Transverse colon (tissue), 4 donors: Measurements from ENCODE around the gene GLS.

Experiments
- CTCF ChIP-seq, 5 experiments: fragments of 200-600 bp in 3 of 5; fragments of 450-650 bp in 2 of 5; sonication (generic) in 3 of 5; IDR thresholded peaks; 1 replicate in 2 of 5; 2 replicates in 3 of 5; pipeline ENCODE4 v1.5.1; 2016 to 2017; ENCODE audit warnings: antibody characterized with exemption in 5 of 5, inconsistent platforms in 3 of 5, mild to moderate bottlenecking in 2 of 5, moderate library complexity in 1 of 5
- EP300 ChIP-seq: sonication (generic); formaldehyde crosslinking; IDR thresholded peaks from one replicate; pipeline ENCODE4 v1.6.1; 2017; ENCODE audit warnings: antibody characterized with exemption, low read depth
- POLR2A ChIP-seq: fragments of 450-650 bp; IDR thresholded peaks from one replicate; pipeline ENCODE4 v1.6.1; 2016; ENCODE audit warnings: antibody characterized with exemption, mild to moderate bottlenecking, moderate library complexity
- POLR2AphosphoS5 ChIP-seq, 3 donors: sonication (generic); formaldehyde crosslinking; IDR thresholded peaks; one replicate each; pipeline ENCODE4 v1.6.1; 2016; ENCODE audit warnings: antibody characterized with exemption in 3 of 3

- TF ChIP-seq POLR2AphosphoS5 (IDR thresholded peaks at IDR 0.05), result no peak
- TF ChIP-seq CTCF (IDR thresholded peaks at IDR 0.05), result no peak
- no peak for TF ChIP-seq POLR2A
- TF ChIP-seq EP300, result no peak
These were observed 19.5 kb upstream of the GLS start for GRCh38 chr2:190860985-190861680.
